GM12874 (cell line): ENCODE measurements around the gene THPO.

Source experiments
- TF ChIP-seq, protein P1 (sequence below): IDR thresholded peaks from 2 replicates; pipeline ENCODE4 v1.5.1; 2011; ENCODE audit warnings: low read depth, mild to moderate bottlenecking, control low read depth, low read length, moderate library complexity; ENCODE audit not compliant: insufficient read depth

Gene THPO

DNA sequence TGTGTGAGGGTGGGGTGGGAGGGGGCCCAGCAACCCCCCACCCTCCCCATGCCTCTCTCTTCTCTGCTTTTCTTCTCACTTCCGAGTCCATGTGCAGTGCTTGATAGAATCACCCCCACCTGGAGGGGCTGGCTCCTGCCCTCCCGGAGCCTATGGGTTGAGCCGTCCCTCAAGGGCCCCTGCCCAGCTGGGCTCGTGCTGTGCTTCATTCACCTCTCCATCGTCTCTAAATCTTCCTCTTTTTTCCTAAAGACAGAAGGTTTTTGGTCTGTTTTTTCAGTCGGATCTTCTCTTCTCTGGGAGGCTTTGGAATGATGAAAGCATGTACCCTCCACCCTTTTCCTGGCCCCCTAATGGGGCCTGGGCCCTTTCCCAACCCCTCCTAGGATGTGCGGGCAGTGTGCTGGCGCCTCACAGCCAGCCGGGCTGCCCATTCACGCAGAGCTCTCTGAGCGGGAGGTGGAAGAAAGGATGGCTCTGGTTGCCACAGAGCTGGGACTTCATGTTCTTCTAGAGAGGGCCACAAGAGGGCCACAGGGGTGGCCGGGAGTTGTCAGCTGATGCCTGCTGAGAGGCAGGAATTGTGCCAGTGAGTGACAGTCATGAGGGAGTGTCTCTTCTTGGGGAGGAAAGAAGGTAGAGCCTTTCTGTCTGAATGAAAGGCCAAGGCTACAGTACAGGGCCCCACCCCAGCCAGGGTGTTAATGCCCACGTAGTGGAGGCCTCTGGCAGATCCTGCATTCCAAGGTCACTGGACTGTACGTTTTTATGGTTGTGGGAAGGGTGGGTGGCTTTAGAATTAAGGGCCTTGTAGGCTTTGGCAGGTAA, 32.5 kb downstream of the THPO start:
- TF ChIP-seq, protein P1, sequence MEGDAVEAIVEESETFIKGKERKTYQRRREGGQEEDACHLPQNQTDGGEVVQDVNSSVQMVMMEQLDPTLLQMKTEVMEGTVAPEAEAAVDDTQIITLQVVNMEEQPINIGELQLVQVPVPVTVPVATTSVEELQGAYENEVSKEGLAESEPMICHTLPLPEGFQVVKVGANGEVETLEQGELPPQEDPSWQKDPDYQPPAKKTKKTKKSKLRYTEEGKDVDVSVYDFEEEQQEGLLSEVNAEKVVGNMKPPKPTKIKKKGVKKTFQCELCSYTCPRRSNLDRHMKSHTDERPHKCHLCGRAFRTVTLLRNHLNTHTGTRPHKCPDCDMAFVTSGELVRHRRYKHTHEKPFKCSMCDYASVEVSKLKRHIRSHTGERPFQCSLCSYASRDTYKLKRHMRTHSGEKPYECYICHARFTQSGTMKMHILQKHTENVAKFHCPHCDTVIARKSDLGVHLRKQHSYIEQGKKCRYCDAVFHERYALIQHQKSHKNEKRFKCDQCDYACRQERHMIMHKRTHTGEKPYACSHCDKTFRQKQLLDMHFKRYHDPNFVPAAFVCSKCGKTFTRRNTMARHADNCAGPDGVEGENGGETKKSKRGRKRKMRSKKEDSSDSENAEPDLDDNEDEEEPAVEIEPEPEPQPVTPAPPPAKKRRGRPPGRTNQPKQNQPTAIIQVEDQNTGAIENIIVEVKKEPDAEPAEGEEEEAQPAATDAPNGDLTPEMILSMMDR: peak; percentile 46

GRCh38 chr3:184344579-184345316, 33.3 kb downstream of the THPO start:
- TF ChIP-seq, protein P1: no peak

GRCh38 chr3:184343200-184343876, 34.7 kb downstream of the THPO start:
- TF ChIP-seq, protein P1: no peak

- TF ChIP-seq, protein P1: no peak
These were observed 36.1 kb downstream of the THPO start for GRCh38 chr3:184341925-184342324.

- TF ChIP-seq, protein P1: no peak
These were observed 39.0 kb downstream of the THPO start for GRCh38 chr3:184339001-184339400.

DNA sequence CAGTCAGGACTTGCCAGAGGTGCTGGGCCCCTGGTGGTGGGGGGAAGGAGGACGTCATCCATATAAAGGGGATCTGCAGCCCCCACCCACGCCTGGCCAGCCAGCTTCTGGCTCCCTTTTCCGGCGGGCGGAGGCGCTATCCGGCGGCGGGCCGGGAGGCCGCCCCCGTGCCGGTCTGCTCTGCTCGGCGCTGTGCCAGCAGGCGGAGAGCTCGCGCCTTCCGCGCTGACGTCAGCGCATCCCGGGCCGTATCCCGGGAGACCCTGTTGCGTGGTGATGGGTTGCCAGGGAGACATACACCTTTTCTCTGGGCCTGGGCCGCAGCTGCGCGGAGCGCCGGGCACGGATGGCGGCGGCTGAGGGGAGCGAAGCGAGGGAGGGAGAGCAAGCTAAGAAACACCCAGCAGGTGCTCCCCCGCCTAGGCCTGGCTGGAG, 39.5 kb downstream of the THPO start:
- TF ChIP-seq, protein P1: no peak

GRCh38 chr3:184337981-184338380, 40.0 kb downstream of the THPO start:
- TF ChIP-seq, protein P1: no peak
